H9 (cell line): ENCODE results near the gene DSE. TPM values are rescaled to one million over a fixed set of nuclear protein-coding genes. Genes with fewer than 3 reads are reported as not detected.
"Not testable (repeated sequence)": the region's sequence is repeated elsewhere in the genome, so short reads cannot be mapped to it uniquely, and the experiment has no call there.

Experiments used
- DNase-seq: peaks from one replicate; pipeline ENCODE4 v3.0.0-alpha.2; 2017
- H2AFZ ChIP-seq: one replicate; pipeline ENCODE4 v1.6.1; 2013; ENCODE audit warnings: mild to moderate bottlenecking, low read length, control low read depth, moderate library complexity
- H2AK5ac ChIP-seq: 2 replicates; pipeline ENCODE4 v1.6.1; 2013; ENCODE audit warnings: low read length, control low read depth, mixed read lengths; ENCODE audit not compliant: insufficient read length
- H2BK120ac ChIP-seq: one replicate; pipeline ENCODE4 v1.6.1; 2013; ENCODE audit warnings: low read depth, mild to moderate bottlenecking, low read length, control low read depth, inconsistent platforms; ENCODE audit not compliant: poor library complexity, severe bottlenecking
- H2BK12ac ChIP-seq: 2 replicates; pipeline ENCODE4 v1.6.1; 2013; ENCODE audit warnings: low read length, control low read depth, mixed read lengths, low read depth; ENCODE audit not compliant: insufficient read length
- H2BK15ac ChIP-seq: 2 replicates; pipeline ENCODE4 v1.6.1; 2013; ENCODE audit warnings: low read depth, low read length, control low read depth
- H2BK20ac ChIP-seq: one replicate; pipeline ENCODE4 v1.6.1; 2013; ENCODE audit warnings: low read depth, mild to moderate bottlenecking, low read length, control low read depth, inconsistent platforms; ENCODE audit not compliant: poor library complexity, severe bottlenecking
- H2BK5ac ChIP-seq: 2 replicates; pipeline ENCODE4 v1.6.1; 2013; ENCODE audit warnings: low read length, control low read depth, mixed read lengths; ENCODE audit not compliant: insufficient read length
- H3K14ac ChIP-seq: 2 replicates; pipeline ENCODE4 v1.6.1; 2013; ENCODE audit warnings: low read length, control low read depth; ENCODE audit not compliant: insufficient read depth
- H3K18ac ChIP-seq: 2 replicates; pipeline ENCODE4 v1.6.1; 2013; ENCODE audit warnings: low read depth, mild to moderate bottlenecking, mixed read lengths, low read length, control low read depth; ENCODE audit not compliant: insufficient read length
- H3K23ac ChIP-seq: 2 replicates; pipeline ENCODE4 v1.6.1; 2013; ENCODE audit warnings: low read length, control low read depth, mixed read lengths, low read depth; ENCODE audit not compliant: insufficient read length
- H3K23me2 ChIP-seq: 2 replicates; pipeline ENCODE4 v1.6.1; 2013; ENCODE audit warnings: low read depth, mild to moderate bottlenecking, mixed read lengths, low read length, control low read depth; ENCODE audit not compliant: insufficient read length, poor library complexity, severe bottlenecking
- H3K27ac ChIP-seq: 2 replicates; pipeline ENCODE4 v1.5.1; 2013; ENCODE audit warnings: low read length, control low read depth, mixed read lengths, low read depth; ENCODE audit not compliant: insufficient read length
- H3K27me3 ChIP-seq: 2 replicates; pipeline ENCODE4 v1.6.1; 2013; ENCODE audit warnings: low read length, control low read depth, inconsistent platforms; ENCODE audit not compliant: insufficient read depth
- H3K4ac ChIP-seq: 2 replicates; pipeline ENCODE4 v1.6.1; 2013; ENCODE audit warnings: low read depth, mild to moderate bottlenecking, control low read depth, inconsistent platforms, low read length, moderate library complexity
- H3K4me1 ChIP-seq: 2 replicates; pipeline ENCODE4 v1.6.1; 2013; ENCODE audit warnings: low read length, control low read depth, inconsistent platforms; ENCODE audit not compliant: insufficient read depth
- H3K4me2 ChIP-seq: 2 replicates; pipeline ENCODE4 v1.6.1; 2013; ENCODE audit warnings: low read length, control low read depth, mixed read lengths; ENCODE audit not compliant: insufficient read length, insufficient read depth
- H3K56ac ChIP-seq: 2 replicates; pipeline ENCODE4 v1.6.1; 2013; ENCODE audit warnings: low read depth, mild to moderate bottlenecking, mixed read lengths, low read length, control low read depth; ENCODE audit not compliant: insufficient read length
- H3K79me1 ChIP-seq: 2 replicates; pipeline ENCODE4 v1.6.1; 2013; ENCODE audit warnings: low read depth, mild to moderate bottlenecking, moderate library complexity, low read length, control low read depth, inconsistent platforms; ENCODE audit not compliant: insufficient read depth, poor library complexity, severe bottlenecking
- H3K79me2 ChIP-seq: 2 replicates; pipeline ENCODE4 v1.6.1; 2013; ENCODE audit warnings: low read length, control low read depth, inconsistent platforms; ENCODE audit not compliant: insufficient read depth
- H3K9ac ChIP-seq: 2 replicates; pipeline ENCODE4 v1.6.1; 2013; ENCODE audit warnings: low read length, control low read depth, mixed read lengths; ENCODE audit not compliant: insufficient read length; ENCODE audit errors: extremely low read depth
- H3K9me3 ChIP-seq: one replicate; pipeline ENCODE4 v1.6.1; 2013; ENCODE audit warnings: low read depth, low read length, inconsistent platforms; ENCODE audit not compliant: control insufficient read depth
- H3T11ph ChIP-seq: one replicate; pipeline ENCODE4 v1.6.1; 2013; ENCODE audit warnings: mild to moderate bottlenecking, low read length, control low read depth, inconsistent platforms
- H4K20me1 ChIP-seq: one replicate; pipeline ENCODE4 v1.6.1; 2013; ENCODE audit not compliant: control insufficient read depth, insufficient read length, insufficient read depth
- H4K5ac ChIP-seq: 2 replicates; pipeline ENCODE4 v1.6.1; 2013; ENCODE audit warnings: low read depth, mild to moderate bottlenecking, mixed read lengths, low read length, control low read depth; ENCODE audit not compliant: insufficient read length
- H4K8ac ChIP-seq: replicated peaks from 2 replicates; pipeline ENCODE4 v1.6.1; 2013; ENCODE audit warnings: low read length, control low read depth, mixed read lengths, low read depth; ENCODE audit not compliant: insufficient read length
- H4K91ac ChIP-seq: 2 replicates; pipeline ENCODE4 v1.6.1; 2013; ENCODE audit warnings: low read depth, mild to moderate bottlenecking, moderate library complexity, mixed read lengths, low read length, control low read depth; ENCODE audit not compliant: insufficient read length
- H3K27ac Mint-ChIP-seq, 3 experiments: 2 replicates in 2 of 3; 3 replicates in 1 of 3; pipeline ENCODE4 v1.8.0; 2020 to 2021; ENCODE audit warnings: mixed read lengths in 3 of 3, mild to moderate bottlenecking in 1 of 3, moderate library complexity in 1 of 3
- H3K27me3 Mint-ChIP-seq: 2 replicates; pipeline ENCODE4 v1.8.0; 2021; ENCODE audit warnings: low read depth, mild to moderate bottlenecking, moderate library complexity, mixed read lengths
- H3K36me3 Mint-ChIP-seq, 3 experiments: 2 replicates in 2 of 3; 3 replicates in 1 of 3; pipeline ENCODE4 v1.8.0; 2020 to 2021; ENCODE audit warnings: low read depth in 3 of 3, mixed read lengths in 3 of 3; ENCODE audit not compliant: insufficient read depth in 1 of 3
- H3K4me1 Mint-ChIP-seq, 2 experiments: 2 replicates each; pipeline ENCODE4 v1.8.0; 2020; ENCODE audit warnings: mixed read lengths in 2 of 2
- H3K4me3 Mint-ChIP-seq, 2 experiments: 2 replicates in 1 of 2; 3 replicates in 1 of 2; pipeline ENCODE4 v1.8.0; 2020 to 2021; ENCODE audit warnings: mild to moderate bottlenecking in 2 of 2, mixed read lengths in 2 of 2, moderate library complexity in 1 of 2
- H3K9me3 Mint-ChIP-seq, 2 experiments: 2 replicates in 1 of 2; 3 replicates in 1 of 2; pipeline ENCODE4 v1.8.0; 2020; ENCODE audit warnings: mild to moderate bottlenecking in 2 of 2, mixed read lengths in 2 of 2, moderate library complexity in 1 of 2
- CTCF ChIP-seq: fragments of 200-600 bp; sonication (generic); conservative IDR thresholded peaks from 3 replicates; pipeline ENCODE4 v1.8.0; 2021; ENCODE audit warnings: antibody characterized with exemption, mild to moderate bottlenecking
- WGBS: extraction: QIAGEN DNeasy Blood & Tissue Kit; methylation state at CpG from one replicate; pipeline ENCODE4 v1.1.7; 2013; ENCODE audit warnings: missing lambda C conversion rate, low lambda C conversion rate, mixed read lengths; ENCODE audit not compliant: insufficient read length; ENCODE audit errors: extremely low coverage; 5-methylcytosine and 5-hydroxymethylcytosine counted together
- total RNA-seq: library from RNA; stranded (reverse); gene quantifications from 2 replicates; pipeline ENCODE4 v1.2.1, GENCODE V29; 2021

Gene DSE
- total RNA-seq, 1 experiment from 2014 or later = 45.6 TPM

GRCh38 chr6:116338943-116339342, 31.8 kb upstream of the DSE start:
- H3K27ac ChIP-seq = no peak overlapping the region
- no peaks in the 10 kb centered on the region for H4K20me1 ChIP-seq
- no peak overlapping the region for H3K56ac ChIP-seq
- no peak overlapping the region for H2BK15ac ChIP-seq
- H3K4me1 Mint-ChIP-seq = peaks cover 0 to 2% of the 10 kb centered on the region in 2 experiments; a peak in 1 of 4 replicates
- no peak overlapping the region for H3K14ac ChIP-seq
- no peak overlapping the region for H4K5ac ChIP-seq
- no peak overlapping the region for H4K91ac ChIP-seq
- H3K9me3 ChIP-seq = no peaks in the 10 kb centered on the region
- H4K8ac ChIP-seq = no peak overlapping the region
- no peak overlapping the region for H2BK12ac ChIP-seq
- H3K27me3 Mint-ChIP-seq = no peaks in the 10 kb centered on the region; the same call in 1 of the 2 replicates
- H3K23ac ChIP-seq = no peak overlapping the region
- no peak overlapping the region for H2AFZ ChIP-seq
- no peaks in the 10 kb centered on the region for H3K79me2 ChIP-seq
- peaks cover 32 to 43% of the 10 kb centered on the region in 2 experiments for H3K9me3 Mint-ChIP-seq
- TF ChIP-seq CTCF = no peak
- no peak overlapping the region for H3K9ac ChIP-seq
- H3K4me1 ChIP-seq = peaks cover 3% of the 10 kb centered on the region; the same call in 1 of the 2 replicates
- H2AK5ac ChIP-seq = no peak overlapping the region
- H2BK5ac ChIP-seq = no peak overlapping the region
- no CpG with 5 or more reads among the region's 2 CpGs for WGBS
- DNase-seq = no peak
- no peak overlapping the region for H3K27ac Mint-ChIP-seq
- no peak overlapping the region for H3K4me3 Mint-ChIP-seq
- H3K27me3 ChIP-seq = no peaks in the 10 kb centered on the region
- peaks cover 10 to 20% (median 18%) of the 10 kb centered on the region in 3 experiments for H3K36me3 Mint-ChIP-seq
- no peak overlapping the region for H2BK20ac ChIP-seq
- H3K18ac ChIP-seq = no peak overlapping the region
- H3T11ph ChIP-seq = no peak overlapping the region
- no peaks in the 10 kb centered on the region for H3K79me1 ChIP-seq
- no peak overlapping the region for H2BK120ac ChIP-seq
- H3K23me2 ChIP-seq = no peaks in the 10 kb centered on the region
- H3K4ac ChIP-seq = no peak overlapping the region
- H3K4me2 ChIP-seq = no peak overlapping the region

GRCh38 chr6:116340625-116341024, 30.1 kb upstream of the DSE start:
- H2BK20ac ChIP-seq, H3K4me2 ChIP-seq, H3K23me2 ChIP-seq, H4K5ac ChIP-seq, H3K23ac ChIP-seq, H4K91ac ChIP-seq, H3K27ac Mint-ChIP-seq, H3T11ph ChIP-seq, H3K9me3 ChIP-seq, H3K14ac ChIP-seq, DNase-seq, H3K56ac ChIP-seq, H3K4ac ChIP-seq, H3K4me3 Mint-ChIP-seq, H3K27me3 Mint-ChIP-seq, H3K18ac ChIP-seq, H3K27me3 ChIP-seq, H2BK15ac ChIP-seq, H2AFZ ChIP-seq, H2AK5ac ChIP-seq, H3K27ac ChIP-seq, H2BK12ac ChIP-seq, H3K4me1 ChIP-seq, H3K9ac ChIP-seq, H3K4me1 Mint-ChIP-seq, H4K20me1 ChIP-seq, H4K8ac ChIP-seq, H2BK5ac ChIP-seq, H3K79me2 ChIP-seq, H3K79me1 ChIP-seq, H2BK120ac ChIP-seq: not testable (repeated sequence)
- H3K9me3 Mint-ChIP-seq = peaks cover 35 to 40% of the 10 kb centered on the region in 2 experiments
- no CpG with 5 or more reads among the region's 5 CpGs for WGBS
- peaks cover 10 to 20% (median 20%) of the 10 kb centered on the region in 3 experiments for H3K36me3 Mint-ChIP-seq
